Measurements from ENCODE around the gene OMA1.
"Not testable (repeated sequence)": the region's sequence is repeated elsewhere in the genome, so short reads cannot be mapped to it uniquely, and the experiment has no call there.

Gene OMA1

DNA sequence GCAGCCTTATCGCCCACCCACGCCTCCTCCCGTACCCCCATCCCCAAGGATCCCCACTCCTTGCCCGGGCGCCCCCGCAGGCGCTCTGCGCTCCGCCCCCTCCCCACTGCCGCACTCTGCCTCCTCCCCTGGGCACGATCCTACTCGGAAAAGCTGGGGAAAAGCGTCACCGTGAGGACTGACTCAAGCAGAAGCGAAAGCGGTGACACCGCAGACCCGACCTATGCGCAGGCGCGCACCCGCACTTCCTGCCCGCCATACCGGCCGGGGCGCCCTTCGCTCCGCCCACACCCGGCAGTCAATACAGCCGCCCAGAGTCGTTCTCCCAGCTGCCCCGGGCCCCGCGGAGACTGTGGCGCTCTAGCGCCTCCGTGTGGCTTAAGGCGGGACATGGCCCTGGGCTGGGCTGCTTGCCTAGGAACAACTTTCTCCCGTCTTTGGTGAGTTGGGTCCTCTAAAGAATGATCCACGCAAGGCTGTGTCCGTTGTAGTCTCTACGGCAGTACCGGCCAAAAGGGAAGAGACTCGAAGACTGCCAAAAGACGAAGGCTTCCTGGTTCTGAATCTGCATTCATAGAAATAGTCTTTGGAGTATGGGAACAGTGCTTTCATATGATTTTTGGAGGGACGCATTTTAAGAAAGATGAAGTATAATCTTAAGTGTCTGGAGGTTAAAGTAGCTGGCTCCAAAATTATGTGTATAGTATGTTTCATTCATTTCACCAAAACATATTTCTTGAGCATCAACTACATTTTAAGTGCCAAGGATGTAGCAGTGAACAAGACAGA is at the start of gene OMA1:
Gene OMA1, minus strand, starts transcription at position 207 of the 789 bp plus-strand sequence. CDS start 7,432 bp downstream, outside the sequence.
- intact Hi-C loops (cut with DNase I) = loop anchor here (1.0 to 10.0 kb wide), 2 partner anchors 30 to 108 kb away; no protein-coding TSS in a partner anchor
- DNase-seq = peak; percentile 89 to 99 (median 92)

DNA sequence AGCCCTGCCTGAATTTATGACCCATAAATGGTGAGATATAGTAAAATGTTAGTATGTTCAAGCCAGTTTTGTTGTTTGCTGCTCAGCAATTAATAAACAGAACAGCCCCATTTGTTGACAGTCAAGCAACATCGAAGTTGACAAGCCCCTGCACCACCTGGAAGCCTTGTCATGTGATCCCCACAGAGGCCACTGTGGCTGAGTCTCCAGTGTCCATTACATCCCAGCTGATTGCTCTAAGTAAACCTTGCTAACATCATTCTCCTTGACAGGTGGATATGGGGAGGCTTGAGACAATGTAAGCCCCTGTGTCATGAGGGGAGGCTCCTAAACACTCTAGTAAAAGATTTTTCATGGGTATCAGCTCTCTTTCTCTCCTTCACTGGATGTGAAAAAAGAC is 48.0 kb upstream of the OMA1 start:
- intact Hi-C loops (cut with DNase I) = no loop called here
- DNase-seq = no peak

DNA sequence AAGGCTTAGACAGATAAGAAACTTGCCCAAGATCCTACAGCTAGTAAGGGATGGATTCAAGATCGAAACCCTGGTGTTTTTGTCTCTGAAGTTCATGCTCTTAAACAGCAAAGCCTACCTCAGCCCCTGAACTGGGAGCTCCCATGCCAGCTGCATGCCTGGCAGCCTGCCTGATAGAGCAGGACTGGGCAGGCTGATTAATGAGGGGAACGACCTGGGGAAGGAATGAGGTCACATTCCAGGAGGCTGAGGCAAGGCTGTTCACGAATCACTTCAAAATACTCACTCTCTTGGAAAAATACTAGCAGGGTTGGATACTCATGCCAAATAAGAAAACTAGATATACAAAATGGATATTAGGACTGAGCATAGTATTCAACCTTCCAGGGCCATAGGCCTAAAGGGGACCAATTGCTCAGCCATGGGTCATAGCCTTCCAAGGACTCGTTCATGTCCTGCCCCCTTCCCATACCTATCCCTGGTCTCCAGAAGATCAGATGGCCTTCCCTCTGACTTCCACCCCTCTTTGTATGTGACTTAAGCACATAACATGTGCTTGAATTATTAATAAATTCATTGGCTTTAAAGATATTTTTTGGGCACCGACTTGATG is 46.1 kb upstream of the OMA1 start:
- intact Hi-C loops (cut with DNase I) = no loop called here
- peak in 1 of 10 donors; percentile 20 for DNase-seq

DNA sequence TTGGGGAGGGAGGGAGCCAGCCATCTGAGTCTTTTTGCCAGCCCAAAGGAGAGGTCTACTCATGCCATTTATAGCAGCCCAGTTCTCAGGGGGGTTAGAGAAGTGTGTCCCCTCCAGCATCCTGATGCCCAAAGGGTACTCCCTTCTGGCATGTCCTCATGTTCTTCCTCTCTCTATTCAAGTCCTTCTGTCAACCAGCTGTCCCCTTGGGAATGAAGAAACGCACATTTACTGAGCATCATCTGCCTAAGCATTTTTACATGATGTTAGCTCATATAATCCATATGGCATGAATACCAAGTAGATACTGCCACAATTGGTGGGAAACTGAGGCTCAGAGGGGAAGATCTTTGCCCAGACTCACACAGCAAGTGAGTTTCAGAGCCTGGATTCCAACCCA is 45.3 kb upstream of the OMA1 start:
- no peak for DNase-seq
- intact Hi-C loops (cut with DNase I) = no loop called here

DNA sequence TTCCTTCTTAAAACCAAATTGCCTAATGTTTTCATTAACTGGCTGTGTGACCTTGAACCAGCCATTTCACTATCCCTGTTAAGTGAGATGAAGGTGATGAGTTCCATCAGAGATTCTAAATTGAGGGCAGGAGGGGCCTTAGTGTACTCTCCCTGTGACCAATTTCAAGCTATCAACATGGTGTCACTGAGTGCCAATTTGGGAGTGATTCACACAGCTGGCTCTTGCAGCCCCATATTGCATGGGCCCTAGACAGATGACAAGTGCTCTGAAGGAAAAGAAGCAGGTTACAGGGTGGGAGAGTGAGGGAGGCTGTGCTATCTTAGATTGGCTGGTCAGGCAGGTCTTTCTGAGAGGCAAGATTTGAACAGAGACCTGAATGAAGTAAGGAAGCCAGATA is 43.5 kb upstream of the OMA1 start:
- intact Hi-C loops (cut with DNase I) = no loop called here
- DNase-seq = no peak

DNA sequence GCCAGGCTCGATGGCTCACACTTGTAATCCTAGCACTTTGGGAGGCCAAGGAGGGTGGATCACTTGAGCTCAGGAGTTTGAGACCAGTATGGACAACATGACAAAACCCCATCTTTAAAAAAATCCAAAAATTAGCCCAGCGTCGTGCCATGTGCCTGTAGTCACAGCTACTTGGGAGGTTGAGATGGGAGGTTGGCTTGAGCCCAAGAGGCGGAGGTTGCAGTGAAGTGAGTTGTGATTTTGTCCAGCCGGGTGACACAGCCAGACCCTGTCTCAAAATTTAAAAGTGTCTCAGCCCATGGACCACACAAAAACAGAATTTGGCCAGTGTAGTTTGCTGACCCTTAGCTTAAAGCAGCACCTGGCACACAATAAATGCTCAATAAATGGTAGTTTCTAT is 41.9 kb upstream of the OMA1 start:
- intact Hi-C loops (cut with DNase I) = no loop called here
- DNase-seq = no peak

DNA sequence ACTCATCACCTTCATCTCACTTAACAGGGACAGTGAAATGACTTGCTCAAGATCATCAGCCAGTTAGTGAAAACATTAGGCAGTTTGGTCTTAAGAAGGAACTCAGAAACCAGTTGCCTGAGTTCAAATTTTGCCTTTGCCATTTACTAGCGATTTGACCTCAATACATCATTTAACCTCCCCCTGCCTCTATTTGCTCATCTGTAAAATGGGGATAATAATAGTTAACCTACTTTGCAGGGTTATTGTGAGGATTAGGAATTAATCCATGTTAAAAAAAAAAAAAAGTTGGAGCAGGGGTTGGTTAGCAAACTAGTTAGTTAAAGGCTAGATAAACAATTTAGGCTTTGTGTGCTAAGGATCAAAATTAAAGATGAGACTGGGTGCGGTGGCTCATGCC is 41.1 kb upstream of the OMA1 start:
- intact Hi-C loops (cut with DNase I) = no loop called here
- DNase-seq = no peak

DNA sequence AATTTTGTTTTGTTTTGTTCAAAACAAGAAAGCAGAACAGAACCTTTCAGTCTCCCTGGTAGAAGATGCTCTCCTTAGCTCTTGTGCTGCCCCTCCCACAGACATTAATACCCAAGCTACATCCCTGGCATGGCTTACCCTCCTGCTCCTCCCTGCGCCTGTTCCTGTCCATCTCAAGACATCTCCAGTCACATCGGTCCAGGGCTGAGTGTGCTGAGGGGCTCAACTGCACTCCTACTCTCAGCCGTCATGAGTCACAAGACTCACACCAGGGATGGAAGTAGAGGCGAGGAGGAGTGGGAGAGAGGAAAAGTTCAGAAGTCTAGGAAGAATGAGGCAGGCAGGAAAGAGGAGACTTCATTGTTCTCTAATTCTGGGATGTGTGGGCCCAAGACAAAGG is 39.7 kb upstream of the OMA1 start:
- no peak for DNase-seq
- intact Hi-C loops (cut with DNase I) = no loop called here

DNA sequence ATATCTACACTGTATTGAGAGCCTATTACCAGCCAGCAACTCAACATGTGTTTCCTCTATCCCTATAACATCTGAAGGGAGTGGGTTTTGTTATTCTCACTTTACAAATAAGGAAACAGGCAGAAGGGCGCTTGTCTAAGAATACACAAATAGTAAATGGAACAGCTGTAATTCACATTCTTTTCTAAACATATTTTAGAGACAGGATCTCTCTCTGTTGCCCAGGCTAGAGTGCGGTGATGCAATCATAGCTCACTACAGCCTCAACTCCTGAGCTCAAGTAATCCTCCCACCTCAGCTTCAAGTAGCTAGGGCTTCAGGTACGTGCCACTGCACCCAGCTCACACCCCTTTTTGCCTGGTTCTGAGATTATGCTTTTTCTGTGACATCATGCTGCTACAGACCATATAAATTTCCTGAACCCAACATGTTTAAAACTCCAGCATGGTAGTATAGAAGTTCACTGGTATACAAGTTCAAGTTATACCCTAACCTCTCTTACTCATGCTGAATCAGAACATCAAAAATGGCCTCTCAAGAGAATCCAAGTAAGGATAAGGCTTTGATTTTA is 39.1 kb upstream of the OMA1 start:
- no peak for DNase-seq
- intact Hi-C loops (cut with DNase I) = no loop called here

DNA sequence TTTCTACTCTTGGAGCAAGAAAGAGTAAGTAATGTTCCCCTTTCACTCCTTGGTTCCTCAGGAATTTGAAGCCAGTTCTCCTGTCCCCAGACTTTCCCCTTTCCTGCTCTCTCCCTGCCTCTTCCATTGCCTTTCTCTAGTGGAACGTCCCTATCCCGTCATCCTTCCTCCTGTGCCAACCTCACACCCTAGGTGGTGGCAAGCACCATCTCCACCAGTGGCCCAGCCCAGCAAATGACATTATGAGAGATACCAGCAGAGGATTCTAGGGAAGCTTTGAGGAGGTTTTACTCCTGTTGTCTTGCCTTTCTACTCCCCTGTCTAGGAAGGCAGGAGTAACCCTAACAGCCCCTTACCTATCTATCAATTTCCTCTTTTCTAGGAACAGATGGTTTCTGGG is 38.6 kb upstream of the OMA1 start:
- no peak for DNase-seq
- intact Hi-C loops (cut with DNase I) = no loop called here

DNA sequence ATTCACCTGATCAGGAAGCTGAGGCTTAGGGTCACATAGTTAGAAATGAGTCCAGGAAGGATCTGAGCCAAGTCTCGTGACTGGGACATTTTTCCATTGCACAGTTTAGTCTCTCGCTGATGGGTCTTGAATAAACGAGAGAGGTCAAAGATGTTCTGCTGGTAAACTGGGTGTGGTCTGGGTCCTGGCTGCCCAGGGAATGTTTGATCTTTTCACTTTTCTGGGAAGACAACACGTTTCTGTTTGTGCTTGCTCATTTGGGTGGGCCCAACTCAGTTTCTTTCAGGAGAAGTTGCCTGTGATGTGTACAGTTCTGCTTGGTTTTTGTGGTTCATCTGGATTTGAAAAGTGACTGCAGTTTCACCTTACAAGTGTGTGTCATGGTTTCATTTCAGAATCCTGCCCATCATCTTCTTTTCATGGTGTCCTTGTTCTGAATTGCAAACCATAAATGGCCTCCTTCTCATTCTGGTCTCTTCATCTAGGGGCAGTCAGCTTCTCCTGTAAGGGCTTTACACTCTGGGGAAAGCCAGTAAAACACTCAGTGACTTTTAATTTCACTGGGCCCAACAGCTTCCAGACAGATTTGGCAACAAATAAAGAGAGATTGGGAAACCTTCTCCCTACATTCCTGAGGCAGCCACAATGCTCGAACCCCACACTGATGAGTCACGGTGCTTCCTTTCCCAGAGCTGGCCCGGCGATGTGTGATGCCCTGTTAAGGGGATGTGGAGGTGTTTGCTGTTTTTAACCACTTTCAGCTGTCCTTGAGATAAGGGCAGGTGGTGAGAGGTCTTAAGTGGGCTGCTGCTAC is 37.8 kb upstream of the OMA1 start:
- intact Hi-C loops (cut with DNase I) = no loop called here
- peak in 5 of 10 donors; percentile 17 to 88 (median 67) for DNase-seq

DNA sequence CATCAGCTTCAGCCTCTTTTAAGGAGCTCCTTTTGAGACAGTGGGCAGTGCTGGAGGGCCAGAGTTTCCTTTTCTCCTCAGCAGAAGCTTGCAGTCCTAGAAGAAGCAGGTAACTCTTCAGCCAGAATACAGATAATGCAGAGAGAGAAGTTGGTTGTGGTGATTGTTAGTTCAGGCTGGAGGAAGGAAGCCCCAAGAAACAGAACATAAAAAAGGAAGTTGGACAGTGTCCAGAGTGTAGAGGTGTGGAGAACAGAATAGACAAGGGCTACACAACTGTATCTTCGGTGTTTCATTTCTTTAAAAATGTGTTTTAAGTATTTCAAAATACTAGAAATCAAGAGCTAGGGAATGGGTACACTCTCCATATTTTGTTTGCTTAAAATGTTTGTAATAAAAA is 37.0 kb upstream of the OMA1 start:
- intact Hi-C loops (cut with DNase I) = no loop called here
- DNase-seq = no peak

DNA sequence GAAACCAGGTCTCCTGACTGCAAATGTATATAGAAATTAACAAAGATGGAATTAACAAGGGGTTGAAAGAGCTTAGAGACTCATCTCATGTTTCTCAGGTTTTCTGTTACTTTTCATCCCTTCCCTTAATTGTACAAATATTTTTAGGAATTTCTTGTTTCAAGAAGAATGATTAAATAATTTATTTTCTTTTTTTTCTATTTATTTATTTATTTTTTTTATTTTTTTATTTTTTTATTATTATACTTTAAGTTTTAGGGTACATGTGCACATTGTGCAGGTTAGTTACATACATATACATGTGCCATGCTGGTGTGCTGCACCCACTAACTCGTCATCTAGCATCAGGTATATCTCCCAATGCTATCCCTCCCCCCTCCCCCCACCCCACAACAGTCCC is 35.6 kb upstream of the OMA1 start:
- intact Hi-C loops (cut with DNase I); DNase-seq: not testable (repeated sequence)

DNA sequence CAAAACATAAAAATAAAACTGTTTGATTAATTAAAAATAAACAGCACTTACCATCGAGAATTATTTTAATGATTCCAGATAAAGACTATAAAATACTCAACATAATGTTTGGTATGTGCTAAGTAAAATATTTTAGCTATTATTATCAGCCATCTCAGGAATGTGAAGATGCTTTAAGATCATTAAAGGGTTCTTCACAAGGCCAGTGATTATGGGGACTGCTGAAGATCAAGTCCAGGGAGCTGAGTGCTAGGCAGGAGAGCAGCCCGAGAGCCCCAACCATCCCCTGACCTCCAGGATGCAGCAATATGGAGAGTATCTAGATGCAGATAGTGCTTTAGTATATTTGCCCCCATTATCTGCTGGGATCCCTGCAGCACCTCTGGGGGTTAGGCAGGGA is 35.1 kb upstream of the OMA1 start:
- no peak for DNase-seq

DNA sequence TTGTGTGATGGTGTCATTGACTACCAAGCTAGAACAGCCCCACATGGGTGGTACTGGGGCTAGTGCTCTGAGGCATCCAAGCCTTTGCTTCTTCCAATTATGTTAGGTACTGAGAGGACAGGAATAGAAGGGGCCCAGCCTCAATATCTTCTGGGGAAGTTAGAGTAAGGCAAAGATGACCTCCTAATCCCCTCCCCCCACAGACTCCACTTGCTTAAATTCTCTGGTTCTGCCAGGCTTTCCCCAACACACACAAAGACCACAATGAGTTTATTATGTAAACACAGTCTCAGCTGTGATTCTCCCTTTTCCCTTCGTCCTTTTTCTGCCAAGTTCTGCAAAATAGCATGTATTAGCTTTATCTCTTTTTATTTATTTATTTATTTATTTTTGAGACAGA is 33.7 kb upstream of the OMA1 start:
- intact Hi-C loops (cut with DNase I) = no loop called here
- DNase-seq = peak in 1 of 10 donors; percentile 29

More for the DNA sequence above, 35.1 kb upstream of the OMA1 start:
- intact Hi-C loops (cut with DNase I) = no loop called here

DNA sequence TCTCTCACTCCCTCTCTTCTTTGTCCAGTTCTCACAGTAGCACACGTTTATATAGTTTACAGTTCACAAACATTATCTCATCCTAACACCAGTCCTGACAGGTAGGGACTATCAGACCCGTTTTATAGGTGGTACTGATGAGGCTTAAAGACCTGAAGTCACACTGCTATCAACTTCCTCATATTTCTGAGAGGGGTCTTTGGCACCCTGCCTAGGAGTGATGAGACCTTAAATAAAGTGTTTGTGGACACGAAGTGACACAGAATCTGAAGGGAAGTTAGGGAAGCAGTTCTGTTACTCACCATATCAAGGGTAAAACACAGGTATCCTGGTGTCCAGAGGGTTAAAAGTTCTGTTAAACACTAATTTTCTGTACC is 31.1 kb upstream of the OMA1 start:
- no peak for DNase-seq
- intact Hi-C loops (cut with DNase I) = no loop called here

DNA sequence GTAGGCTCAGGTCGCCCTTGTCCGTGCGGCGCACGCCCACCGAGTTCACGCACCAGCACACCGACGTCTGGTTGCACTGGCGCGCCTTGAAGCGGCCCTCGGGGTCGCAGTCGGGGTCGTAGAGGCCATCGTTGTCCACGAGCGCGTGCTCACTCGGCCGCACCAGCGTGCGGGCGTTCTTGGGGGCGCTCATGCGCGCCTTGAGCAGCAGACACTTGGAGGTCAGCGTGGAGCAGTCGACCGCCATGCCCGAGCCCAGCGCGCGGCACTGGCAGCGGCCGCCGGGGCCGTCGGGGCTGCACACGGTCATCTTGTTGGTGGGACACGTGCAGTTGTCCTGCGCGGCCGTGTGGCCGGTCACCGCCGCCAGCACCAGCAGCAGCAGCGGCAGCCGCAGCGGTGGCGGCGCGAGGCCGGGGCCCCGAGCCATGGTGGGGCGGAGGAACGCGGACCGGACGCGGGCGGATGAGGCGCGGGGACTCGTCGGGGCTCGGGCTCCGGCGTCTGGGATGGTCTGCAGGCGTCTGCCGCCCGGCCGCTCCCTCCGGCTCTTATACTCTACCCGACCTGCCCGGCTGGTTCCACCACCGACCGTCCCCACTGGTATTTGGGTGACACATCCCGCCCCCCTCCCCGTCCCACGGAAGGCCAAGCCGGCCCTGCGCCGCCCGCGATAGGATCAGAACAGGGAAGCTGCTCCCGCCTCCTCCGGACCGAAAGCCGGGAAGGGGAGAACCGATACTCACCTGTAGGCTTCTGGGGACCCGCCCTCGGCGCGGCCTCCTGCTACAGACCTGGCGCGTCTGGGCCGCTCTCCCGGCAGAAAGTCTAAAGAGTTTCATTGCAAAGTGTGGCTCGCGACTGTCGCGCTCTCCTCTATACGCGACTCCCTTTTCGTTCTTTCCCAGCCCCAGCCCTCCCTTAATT is 30.5 kb upstream of the OMA1 start, which contains the start of gene TACSTD2:
Gene TACSTD2, minus strand, starts transcription at position 526 of the 927 bp plus-strand sequence. Its CDS starts 96 bp downstream, at position 430.
- peak in 1 of 10 donors; percentile 77 for DNase-seq
- intact Hi-C loops (cut with DNase I) = no loop called here

DNA sequence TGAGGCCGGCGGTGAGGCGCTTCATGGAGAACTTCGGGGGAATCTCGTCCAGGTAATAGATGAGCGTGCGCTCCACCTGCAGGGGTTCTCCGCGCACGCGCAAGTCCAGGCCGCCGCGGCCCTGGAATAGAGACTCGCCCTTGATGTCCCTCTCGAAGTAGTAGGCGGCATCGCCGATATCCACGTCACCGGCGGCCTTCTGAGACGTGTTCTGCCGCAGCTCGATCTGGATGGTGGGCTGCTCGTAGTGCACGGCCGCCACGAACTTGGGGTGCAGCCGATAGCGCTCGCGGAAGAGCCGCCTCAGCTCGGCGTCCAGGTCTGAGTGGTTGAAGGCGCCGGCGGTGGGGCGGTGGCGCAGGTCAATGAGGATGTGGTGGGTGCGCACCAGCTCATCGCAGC is 29.8 kb upstream of the OMA1 start:
- DNase-seq = peak in 3 of 10 donors; percentile 64 to 85 (median 70)
- intact Hi-C loops (cut with DNase I) = no loop called here

DNA sequence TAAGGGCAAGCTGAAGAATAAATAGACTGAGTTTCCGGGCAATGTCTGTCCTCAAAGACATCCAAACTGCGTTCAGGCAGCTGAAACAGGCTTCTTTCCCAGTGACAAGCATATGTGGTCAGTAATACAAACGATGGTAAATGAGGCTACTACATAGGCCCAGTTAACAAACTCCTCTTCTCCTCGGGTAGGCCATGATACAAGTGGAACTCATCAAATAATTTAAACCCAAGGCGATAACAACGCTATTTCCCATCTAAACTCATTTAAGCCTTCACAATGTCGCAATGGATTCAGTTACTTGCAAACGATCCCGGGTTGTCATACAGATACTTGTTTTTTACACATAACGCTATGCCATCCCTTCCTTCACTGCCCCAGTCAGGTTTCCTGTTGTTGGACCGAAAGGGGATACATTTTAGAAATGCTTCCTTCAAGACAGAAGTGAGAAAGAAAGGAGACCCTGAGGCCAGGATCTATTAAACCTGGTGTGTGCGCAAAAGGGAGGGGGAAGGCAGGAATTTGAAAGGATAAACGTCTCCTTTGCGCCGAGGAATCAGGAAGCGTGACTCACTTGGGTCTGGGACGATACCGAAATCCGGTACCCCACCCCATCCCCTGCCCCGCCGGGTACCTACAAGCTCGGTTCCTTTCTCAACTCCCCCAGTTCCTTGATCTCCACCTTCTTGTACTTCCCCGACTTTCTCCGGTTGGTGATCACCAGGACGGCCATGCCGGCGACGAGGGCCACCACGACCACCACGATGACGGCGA is 29.2 kb upstream of the OMA1 start:
- intact Hi-C loops (cut with DNase I) = no loop called here
- DNase-seq = no peak
